GM18520 (cell line): Measurements from ENCODE around the gene CPTP.

Experiments used
- ATAC-seq: cut with Tn5 transposase; IDR thresholded peaks from one replicate; pipeline ENCODE4 v1.9.1; 2021; ENCODE audit not compliant: unreplicated experiment

CPTP gene

DNA sequence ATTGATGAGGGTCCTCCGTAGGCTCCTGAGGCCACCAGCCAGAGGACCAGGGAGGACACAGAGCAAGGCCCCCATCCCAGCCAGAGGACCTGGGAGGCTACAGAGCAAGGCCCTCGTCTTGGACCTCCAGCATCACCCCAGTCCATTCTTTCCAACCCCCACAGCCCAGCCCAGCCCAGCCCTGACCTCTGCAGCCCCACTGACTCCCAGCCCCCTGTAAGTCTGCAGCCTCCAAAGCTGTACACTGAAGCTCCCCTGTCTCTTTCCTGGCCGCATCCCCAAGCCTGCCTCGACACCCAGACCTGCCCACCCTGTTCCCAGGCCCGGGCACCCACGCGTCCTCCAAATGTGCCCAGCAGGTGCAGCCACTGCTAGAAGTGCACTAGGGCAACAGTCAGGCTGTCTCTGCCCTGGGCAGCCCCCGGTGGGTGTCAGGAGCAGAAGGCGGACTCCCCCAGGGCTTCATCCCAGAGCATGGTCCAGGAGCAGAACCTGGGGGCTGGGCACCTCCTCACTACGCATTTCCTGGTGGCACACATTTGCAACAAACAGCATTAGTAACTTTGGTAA, 22.5 kb downstream of the CPTP start:
- no peak for ATAC-seq

DNA sequence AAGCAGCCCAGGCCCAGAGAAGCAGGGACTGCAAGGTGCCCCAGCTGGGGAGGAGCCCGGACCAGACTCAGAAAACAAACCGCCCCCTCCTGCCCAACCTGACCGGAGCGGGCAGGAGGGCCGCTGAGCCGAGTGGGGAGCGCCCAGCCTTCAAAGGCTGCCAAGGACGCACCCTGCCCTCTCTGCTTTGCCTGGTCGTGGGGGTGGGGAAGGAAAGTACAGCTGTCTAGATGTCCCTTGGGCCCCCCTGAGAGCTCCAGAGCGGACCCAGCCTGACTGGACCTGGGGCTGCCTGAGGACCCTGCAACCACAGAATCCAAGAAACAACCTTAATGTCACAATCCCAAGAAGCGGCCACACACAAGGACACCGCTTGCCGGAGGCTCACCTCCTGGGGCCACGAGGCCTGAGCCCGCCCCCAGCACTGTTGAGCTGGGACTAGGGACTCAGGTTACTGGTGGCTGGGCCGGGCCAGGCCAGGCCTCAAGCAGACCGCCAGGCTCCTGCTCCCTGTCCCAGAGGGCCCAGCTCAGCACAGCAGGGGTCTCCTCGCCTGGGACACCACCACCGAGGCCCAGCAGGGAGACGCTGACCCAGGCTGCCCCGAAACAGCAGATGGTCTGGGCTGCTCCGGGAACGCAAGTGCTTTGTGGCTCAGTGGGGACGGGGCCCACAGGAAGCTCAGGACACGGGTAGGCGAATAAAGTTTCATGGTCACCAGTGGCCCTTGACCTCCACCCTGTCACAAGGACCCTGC, 23.2 kb downstream of the CPTP start:
- ATAC-seq: no peak

- ATAC-seq: no peak
These were observed 24.0 kb downstream of the CPTP start for GRCh38 chr1:1348420-1349255.

DNA sequence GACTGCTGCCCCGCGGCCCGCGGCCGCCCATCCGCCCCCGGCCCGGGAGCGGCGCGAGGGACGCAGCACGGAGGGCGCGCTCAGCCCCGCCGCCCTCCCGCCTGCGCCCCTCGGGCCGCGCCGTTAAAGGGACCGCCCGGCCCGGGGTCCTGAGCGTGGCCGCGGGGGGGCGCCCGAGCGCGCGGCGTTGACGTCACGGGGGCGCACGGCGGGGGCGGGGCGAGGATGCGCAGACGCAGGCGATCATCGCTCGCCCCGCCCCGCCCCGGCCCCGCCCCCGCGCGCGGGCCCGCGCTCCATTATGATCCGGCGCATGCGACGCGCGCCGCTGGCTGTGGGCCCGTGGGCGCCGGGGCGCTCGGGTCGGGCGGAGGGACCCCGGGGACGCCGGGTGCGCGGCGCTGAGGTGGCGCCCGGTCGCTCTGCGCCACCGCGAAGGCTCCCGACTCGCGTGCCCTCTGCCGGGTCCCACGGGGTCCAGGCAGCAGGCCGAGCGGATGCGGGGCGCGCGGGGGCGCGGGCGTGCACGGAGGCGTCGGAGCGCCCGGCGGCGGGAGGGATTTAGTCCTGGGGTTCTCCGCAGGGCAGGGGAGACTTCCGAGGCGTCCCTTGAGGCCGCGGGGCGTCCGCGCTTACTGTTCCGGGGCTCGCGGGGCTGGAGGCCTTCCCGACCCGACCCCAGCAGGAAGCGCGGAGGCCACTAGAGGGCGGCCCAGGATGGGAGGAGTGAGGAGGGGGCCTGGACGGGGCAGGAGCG, 24.8 kb downstream of the CPTP start, which contains the start of gene DVL1:
DVL1 (minus strand) TSS at position 163 of the 757 bp plus-strand sequence. CDS start 353 bp downstream, outside the sequence.
- peak; percentile 49 for ATAC-seq

DNA sequence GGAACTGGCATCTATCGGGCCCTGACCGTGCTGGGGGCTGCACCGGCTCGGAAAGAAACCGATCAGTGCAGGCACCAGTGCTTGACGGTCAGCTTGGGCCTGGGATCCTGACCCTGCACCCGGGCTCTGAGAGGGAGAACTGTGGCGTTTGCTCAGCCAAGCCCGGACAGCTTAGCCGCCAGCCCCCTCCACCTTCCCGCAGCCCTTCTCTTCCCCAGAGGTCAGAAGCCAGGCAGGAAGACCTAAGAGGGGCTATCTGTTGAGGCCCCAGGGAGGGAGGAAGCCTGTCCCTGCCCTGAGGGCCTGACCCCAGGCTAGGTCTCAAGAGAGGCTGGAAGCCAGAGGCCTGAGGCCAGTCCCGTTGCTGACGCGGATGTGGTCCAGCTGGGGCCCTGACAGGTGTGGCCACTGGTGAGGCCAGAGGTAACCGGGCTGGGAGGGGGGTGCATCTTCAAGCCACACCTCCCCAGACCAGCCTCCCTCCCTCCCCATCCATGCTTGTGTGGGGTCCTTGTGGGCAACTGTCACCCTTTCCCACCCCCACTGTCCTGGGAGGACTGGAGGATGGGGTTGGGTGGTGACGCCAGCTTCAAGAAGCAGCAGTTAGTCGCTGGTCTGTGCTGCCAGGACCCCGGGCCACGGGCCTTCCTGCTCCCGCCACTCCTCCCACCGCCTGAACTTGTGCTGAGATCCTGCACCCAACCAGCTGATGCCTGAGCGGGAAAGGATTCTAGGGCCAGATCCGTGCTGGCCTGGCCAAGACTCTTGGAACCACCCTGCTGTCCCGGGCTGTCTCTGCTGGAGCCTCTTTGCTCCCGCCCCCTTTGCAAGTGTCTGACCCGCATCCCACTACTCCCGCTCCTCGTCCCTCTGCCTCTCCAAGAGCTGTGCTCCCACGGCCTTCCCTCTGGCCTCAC, 27.2 kb downstream of the CPTP start:
- ATAC-seq: no peak

DNA sequence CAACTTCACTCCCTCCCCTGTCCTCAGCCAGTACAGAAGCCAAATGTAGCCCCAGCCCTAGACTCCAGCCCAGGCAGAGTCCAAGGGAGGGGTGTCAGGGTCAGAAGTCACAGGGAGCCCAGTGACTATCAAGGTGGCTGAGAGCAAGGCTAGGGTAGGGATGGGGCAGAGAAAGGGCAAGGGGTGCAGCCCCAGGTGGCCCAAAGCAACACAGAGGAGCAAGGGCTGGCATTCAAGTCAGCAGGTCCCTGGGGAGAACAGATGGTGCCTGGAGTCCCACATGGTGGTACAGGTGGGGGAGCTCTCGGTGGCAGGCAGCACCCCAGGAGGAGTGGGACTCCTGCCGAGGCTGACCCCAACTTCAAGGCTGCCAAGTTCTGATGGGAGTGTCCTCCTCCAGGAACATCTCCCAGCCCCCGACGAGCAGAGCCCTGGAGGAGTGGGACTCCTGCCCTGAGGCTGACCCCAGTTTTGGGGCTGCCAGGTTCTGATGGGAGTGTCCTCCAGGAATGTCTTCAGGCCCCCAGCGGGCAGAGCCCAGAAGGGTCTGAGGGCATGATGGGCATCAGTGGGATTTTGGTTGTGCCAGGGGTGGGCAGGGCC, 28.3 kb downstream of the CPTP start:
- ATAC-seq: no peak

DNA sequence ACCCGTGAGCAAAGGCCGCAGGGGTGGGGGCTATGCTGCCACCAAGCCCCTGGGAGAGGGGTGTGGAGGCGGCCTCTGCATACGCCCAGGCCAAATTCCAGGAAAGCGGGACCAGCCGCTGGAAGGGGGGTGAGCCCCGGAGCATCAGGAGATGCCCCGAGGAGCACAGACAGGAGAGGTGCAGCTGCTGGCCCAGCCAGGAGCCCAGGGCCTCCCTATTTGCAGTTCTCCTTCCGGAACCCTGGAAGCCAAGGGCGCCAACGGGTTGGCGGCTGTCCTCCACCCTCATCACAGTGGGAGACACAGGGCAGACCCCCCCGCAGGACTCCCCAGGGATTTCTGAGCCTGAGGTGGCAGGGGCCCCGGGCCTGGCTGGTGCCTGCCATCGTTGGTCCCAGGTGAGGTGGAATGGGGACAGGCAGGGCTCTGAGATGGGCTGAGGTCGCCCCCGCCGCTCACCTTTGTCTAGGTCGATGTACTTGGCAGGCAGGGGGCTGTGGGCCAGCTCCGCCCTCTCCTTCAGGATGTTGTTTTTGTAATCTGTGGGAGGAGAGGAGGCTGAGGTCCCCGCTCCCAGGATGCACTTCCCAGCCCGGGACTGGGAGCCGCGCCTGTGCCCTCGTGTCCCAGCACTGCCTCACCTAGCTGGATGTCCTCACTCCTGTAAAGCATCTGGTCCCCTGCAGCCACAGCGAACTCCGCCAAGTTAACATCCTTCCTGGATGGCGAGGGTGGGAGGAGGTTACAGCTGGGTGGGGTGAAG, 29.0 kb downstream of the CPTP start:
- ATAC-seq: no peak

DNA sequence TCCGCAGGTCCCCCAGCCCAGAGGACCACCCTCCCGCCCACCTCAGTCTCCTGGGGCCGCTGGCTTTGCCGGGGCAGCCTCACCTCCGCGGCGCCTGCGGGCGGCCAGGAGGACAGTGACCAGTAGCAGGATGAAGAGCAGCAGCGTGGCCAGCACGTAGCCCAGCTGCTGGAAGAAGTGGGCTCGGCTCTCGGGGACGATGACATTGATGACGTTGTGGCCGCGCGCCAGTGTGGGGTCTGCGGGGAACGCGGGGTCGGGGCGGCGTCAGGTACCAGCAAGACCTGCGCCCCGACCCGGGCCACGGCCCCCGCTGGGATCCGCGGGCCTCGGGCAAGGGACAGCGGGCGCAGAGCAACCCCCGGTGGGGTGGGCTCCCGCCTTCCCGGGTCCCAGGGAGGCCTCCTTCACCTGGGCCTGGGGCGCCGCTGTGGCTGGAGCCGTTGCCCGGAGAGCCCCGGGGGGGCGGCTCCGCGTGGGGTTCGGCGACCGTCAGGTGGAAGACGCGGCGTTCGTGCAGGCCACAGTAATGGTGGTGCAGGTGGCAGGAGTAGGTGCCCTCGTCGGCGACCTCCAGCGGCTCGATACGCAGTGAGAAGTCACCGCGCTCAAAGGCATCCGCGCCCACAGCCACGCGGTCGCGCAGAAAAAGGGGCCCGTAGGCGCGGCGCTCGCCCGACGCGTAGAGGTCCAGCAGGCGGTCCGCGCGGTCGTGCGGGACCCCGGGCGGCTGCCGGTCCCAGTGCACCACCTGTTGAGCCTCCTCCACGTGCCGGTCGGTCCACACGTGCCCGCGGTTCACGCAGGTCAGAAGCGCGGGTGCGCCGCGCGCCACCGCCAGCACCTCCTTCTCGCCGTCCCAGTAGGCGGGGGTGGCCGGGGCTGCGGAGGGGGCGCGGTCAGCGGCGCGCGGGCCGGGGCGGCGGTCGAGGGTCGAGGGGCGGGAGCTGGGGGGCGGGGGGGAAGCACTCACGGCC, 30.0 kb downstream of the CPTP start:
- ATAC-seq: no peak

GRCh38 chr1:1355416-1355815, 30.8 kb downstream of the CPTP start:
- ATAC-seq: no peak

- no peak for ATAC-seq
These were observed 31.7 kb downstream of the CPTP start for GRCh38 chr1:1356166-1356795.

DNA sequence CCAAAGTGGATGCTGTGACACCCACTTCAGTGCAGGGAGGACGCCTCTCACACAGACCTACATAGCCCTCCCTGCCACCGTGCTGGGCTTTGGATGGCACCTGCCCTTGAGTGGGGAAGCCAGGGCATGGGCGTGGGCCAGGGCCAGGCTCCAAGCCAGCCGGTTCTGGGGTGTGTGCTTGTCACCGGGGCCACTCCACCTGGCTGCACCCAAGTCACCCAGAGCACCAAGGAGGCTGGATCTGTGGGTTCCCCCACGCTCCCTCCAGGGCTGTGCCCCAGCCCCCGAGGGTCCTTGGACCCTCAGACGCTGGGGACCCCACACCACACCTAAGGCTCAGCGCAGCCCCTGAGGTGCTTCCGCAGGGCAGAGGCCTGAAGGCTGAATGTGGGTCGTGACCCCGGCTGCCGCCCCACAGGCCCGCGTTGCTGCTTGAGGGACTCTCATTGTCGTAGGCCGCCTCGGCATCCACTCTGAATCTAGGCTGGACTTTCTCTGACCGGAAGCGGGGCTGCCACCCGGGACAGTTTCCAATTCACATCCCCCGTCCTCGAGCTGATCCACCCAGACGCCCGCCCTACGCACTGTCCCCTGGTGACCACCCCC, 32.3 kb downstream of the CPTP start:
- ATAC-seq: no peak

- ATAC-seq: no peak
These were observed 33.4 kb downstream of the CPTP start for GRCh38 chr1:1357871-1358432.

DNA sequence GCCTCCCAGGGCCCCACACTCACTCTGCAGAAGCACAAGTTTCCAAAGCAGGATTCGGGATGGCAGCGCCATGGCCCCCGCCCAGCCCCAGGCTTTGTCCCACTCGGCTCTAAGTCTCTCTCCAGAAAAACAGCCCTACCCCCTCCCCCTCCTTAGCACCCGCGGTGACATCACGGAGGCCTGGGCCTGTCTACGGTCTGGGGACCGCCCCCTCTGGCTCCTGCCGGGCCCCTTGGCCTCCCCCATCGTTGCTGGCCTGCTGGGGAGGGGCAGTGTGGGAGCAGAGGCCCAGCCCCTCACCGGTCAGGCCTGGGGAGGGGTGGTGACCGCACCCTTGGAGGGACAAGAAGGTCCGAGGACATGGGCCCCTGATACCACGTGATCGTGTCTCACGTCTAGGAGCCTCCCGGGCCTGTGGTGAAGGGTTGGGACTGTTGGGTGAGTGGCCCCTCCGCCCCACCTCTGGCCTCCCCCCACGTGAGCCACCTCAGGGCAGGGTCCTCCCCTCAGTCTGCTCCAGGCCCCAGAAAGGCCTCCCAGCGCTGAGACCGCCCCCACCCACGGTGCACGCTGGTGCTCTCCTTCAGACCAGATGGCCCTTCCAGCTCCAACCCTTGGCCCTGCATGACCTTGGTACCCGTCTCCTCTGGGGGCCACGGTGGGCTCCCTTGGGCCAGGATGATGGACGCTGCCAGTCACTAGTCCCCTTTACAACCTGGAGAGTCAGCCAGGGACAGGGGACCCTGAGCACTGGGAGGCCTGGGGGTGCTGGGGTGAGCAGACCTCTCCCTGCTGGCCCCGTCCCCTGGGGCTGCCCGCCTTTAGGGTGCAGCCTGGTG, 34.0 kb downstream of the CPTP start, which contains the start of gene MXRA8:
MXRA8 (minus strand) TSS at position 123 of the 839 bp plus-strand sequence; CDS start at position 72, 51 bp downstream.
- ATAC-seq: no peak

- ATAC-seq: no peak
These were observed 34.7 kb downstream of the CPTP start for GRCh38 chr1:1359308-1359663.

DNA sequence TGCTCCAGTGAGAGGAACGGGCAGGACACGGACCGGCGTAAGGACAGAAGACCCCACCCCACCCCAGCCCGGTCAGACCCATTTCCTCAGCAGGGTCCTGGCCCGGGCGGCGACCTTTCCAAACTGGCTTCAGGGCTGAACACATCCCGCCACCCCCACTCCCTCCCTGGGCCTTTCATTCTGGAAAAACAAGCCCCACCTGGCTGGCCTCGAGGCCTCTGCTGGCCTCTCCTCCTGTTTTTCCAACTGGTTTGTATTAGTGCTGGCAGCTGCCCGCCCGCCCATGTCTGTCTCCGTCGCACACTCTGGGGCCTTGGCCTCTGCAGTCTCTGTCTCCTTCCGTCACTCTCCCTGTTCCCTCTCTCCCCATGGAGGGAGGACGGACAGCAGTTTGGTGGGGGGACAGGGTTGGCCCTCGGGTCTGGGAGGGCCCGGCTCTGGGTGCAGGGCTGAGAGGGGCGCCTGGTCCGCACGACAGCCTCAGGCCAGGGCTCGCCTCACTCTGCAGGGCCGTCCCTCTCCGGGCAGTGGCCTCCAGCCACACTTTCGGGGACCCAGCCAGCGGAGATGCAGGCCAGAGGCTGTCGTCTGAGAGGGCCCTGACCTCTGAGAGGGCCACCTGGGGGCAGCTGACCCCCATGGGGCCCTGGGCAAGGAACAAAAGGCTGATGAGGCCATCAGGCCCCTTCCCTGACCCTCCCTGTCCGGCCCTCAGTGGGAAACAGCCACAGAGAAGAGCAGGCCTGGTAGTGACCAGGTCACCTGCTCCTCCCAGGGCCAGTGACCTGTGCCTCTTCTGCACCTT, 35.3 kb downstream of the CPTP start:
- ATAC-seq: no peak
